NCI-H82 treated with DMSO at 0.1 percent for 48 hours (cell line): ENCODE data around the gene SF3B2.
"Not testable (repeated sequence)": the region's sequence is repeated elsewhere in the genome, so short reads cannot be mapped to it uniquely, and the experiment has no call there.

Experiments
- DNase-seq: peaks from one replicate; lab custom pipeline; 2025; ENCODE audit not compliant: unreplicated experiment; lab: John Stamatoyannopoulos, UW

Gene SF3B2

GRCh38 chr11:66072518-66072917, 20.4 kb downstream of the SF3B2 start:
- DNase-seq = no peak

GRCh38 chr11:66073669-66074068, 21.5 kb downstream of the SF3B2 start:
- DNase-seq = no peak

GRCh38 chr11:66075273-66075672, 23.1 kb downstream of the SF3B2 start:
- no peak for DNase-seq

- DNase-seq = no peak
These were observed 24.4 kb downstream of the SF3B2 start for GRCh38 chr11:66076561-66076960.

GRCh38 chr11:66077927-66078326, 25.8 kb downstream of the SF3B2 start:
- no peak for DNase-seq

GRCh38 chr11:66078949-66079348, 26.8 kb downstream of the SF3B2 start:
- DNase-seq = not testable (repeated sequence)

GRCh38 chr11:66080055-66080817, 28.1 kb downstream of the SF3B2 start:
- no peak for DNase-seq

- no peak for DNase-seq
These were observed 29.3 kb downstream of the SF3B2 start for GRCh38 chr11:66081505-66081904.

GRCh38 chr11:66082946-66083698, 31.0 kb downstream of the SF3B2 start:
- DNase-seq = peak; percentile 60

- DNase-seq = no peak
These were observed 31.6 kb downstream of the SF3B2 start for GRCh38 chr11:66083767-66084166.

- no peak for DNase-seq
These were observed 32.8 kb downstream of the SF3B2 start for GRCh38 chr11:66084821-66085475.

GRCh38 chr11:66087148-66087908, 35.2 kb downstream of the SF3B2 start:
- DNase-seq = no peak

GRCh38 chr11:66089067-66089466, 36.9 kb downstream of the SF3B2 start:
- DNase-seq = no peak

GRCh38 chr11:66090288-66090687, 38.1 kb downstream of the SF3B2 start:
- DNase-seq = no peak

- DNase-seq = not testable (repeated sequence)
These were observed 40.0 kb downstream of the SF3B2 start for GRCh38 chr11:66092125-66092524.

GRCh38 chr11:66099746-66100145, 47.6 kb downstream of the SF3B2 start:
- DNase-seq = not testable (repeated sequence)

- DNase-seq = no peak
These were observed 48.3 kb downstream of the SF3B2 start for GRCh38 chr11:66100272-66101065.

GRCh38 chr11:66101066-66101464, 48.9 kb downstream of the SF3B2 start:
- no peak for DNase-seq

- DNase-seq = no peak
These were observed 52.0 kb downstream of the SF3B2 start for GRCh38 chr11:66104057-66104638.
